Hair follicular keratinocyte (primary cell): ENCODE results near the gene MTCL1. TPM values are rescaled to one million over a fixed set of nuclear protein-coding genes. Genes with fewer than 3 reads are reported as not detected.

Experiments
- total RNA-seq: library from RNA; depleted of rRNA; stranded (reverse); fragments of >200 nt; gene quantifications from 2 replicates; pipeline ENCODE4 v1.2.3, GENCODE V29; 2015

Gene MTCL1
- 19.6 and 22.2 TPM in 2 replicates for total RNA-seq

GRCh38 chr18:8705238-8705960 is at the start of gene MTCL1:
TSS of gene MTCL1 (plus strand) at chr18:8705556. CDS start at chr18:8705661, 105 bp downstream.

Other genes starting within 250 kb of the MTCL1 start
- gene RAB12, start 96.1 kb upstream of the MTCL1 start, total RNA-seq, result 53.6 TPM in 2 replicates